Peyer's patch (tissue), 4 donors: Measurements from ENCODE around the gene SLC4A11.

ENCODE experiments used
- POLR2A ChIP-seq, 2 donors: fragments of 450-650 bp; IDR thresholded peaks; one replicate each; pipeline ENCODE4 v1.5.1; 2017; ENCODE audit warnings: antibody characterized with exemption in 2 of 2, mild to moderate bottlenecking in 2 of 2, moderate library complexity in 2 of 2
- TF ChIP-seq, protein P1 (sequence below), 6 experiments: fragments of 450-650 bp in 4 of 6; fragments of 200-600 bp in 2 of 6; sonication (generic) in 1 of 6; IDR thresholded peaks; one replicate each; pipeline ENCODE4 v1.5.1; 2017 to 2019; ENCODE audit warnings: antibody characterized with exemption in 6 of 6, mild to moderate bottlenecking in 3 of 6, moderate library complexity in 1 of 6

GRCh38 chr20:3242172-3242692 is 3.2 kb upstream of the SLC4A11 start:
- no peak for TF ChIP-seq POLR2A (IDR thresholded peaks at IDR 0.05)
- TF ChIP-seq, protein P1, sequence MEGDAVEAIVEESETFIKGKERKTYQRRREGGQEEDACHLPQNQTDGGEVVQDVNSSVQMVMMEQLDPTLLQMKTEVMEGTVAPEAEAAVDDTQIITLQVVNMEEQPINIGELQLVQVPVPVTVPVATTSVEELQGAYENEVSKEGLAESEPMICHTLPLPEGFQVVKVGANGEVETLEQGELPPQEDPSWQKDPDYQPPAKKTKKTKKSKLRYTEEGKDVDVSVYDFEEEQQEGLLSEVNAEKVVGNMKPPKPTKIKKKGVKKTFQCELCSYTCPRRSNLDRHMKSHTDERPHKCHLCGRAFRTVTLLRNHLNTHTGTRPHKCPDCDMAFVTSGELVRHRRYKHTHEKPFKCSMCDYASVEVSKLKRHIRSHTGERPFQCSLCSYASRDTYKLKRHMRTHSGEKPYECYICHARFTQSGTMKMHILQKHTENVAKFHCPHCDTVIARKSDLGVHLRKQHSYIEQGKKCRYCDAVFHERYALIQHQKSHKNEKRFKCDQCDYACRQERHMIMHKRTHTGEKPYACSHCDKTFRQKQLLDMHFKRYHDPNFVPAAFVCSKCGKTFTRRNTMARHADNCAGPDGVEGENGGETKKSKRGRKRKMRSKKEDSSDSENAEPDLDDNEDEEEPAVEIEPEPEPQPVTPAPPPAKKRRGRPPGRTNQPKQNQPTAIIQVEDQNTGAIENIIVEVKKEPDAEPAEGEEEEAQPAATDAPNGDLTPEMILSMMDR (IDR thresholded peaks at IDR 0.05): no peak
